NCI-H524 treated with DMSO at 0.1 percent for 48 hours (cell line): ENCODE measurements around the gene RNF220.

ENCODE experiments used
- DNase-seq: peaks from one replicate; lab custom pipeline; 2025; lab: John Stamatoyannopoulos, UW

Gene RNF220

GRCh38 chr1:44636688-44637598, 231.9 kb downstream of the RNF220 start:
- DNase-seq = peak; percentile 89

- no peak for DNase-seq
Observed at GRCh38 chr1:44637702-44638411, 232.8 kb downstream of the RNF220 start.

GRCh38 chr1:44640200-44640853, 235.3 kb downstream of the RNF220 start:
- DNase-seq = peak; percentile 76

- no peak for DNase-seq
Observed at GRCh38 chr1:44641126-44642102, 236.4 kb downstream of the RNF220 start.

GRCh38 chr1:44642255-44642654, 237.2 kb downstream of the RNF220 start:
- no peak for DNase-seq

- DNase-seq = no peak
Observed at GRCh38 chr1:44642925-44643324, 237.9 kb downstream of the RNF220 start.

- no peak for DNase-seq
Observed at GRCh38 chr1:44643721-44644334, 238.8 kb downstream of the RNF220 start.

- no peak for DNase-seq
Observed at GRCh38 chr1:44644806-44645205, 239.8 kb downstream of the RNF220 start.

- DNase-seq = no peak
Observed at GRCh38 chr1:44645476-44646244, 240.6 kb downstream of the RNF220 start.

- DNase-seq = no peak
Observed at GRCh38 chr1:44646261-44647110, 241.4 kb downstream of the RNF220 start.

GRCh38 chr1:44647896-44648295, 242.8 kb downstream of the RNF220 start:
- DNase-seq = no peak

- DNase-seq = no peak
Observed at GRCh38 chr1:44648529-44649250, 243.6 kb downstream of the RNF220 start.

- no peak for DNase-seq
Observed at GRCh38 chr1:44649788-44650158, 244.7 kb downstream of the RNF220 start.

GRCh38 chr1:44650159-44650831, 245.2 kb downstream of the RNF220 start:
- DNase-seq = no peak

- DNase-seq = no peak
Observed at GRCh38 chr1:44651069-44651468, 246.0 kb downstream of the RNF220 start.

GRCh38 chr1:44652445-44653106, 247.5 kb downstream of the RNF220 start:
- DNase-seq = no peak
